RPMI7951 (cell line): Measurements from ENCODE around the gene WBP1L. TPM values are rescaled to one million over a fixed set of nuclear protein-coding genes. Genes with fewer than 3 reads are reported as not detected.

ENCODE experiments used
- DNase-seq: peaks from one replicate; pipeline ENCODE4 v3.0.0-alpha.2; 2012; ENCODE audit warnings: low read depth
- total RNA-seq: library from RNA; depleted of rRNA; stranded (reverse); fragments of >200 nt; shearing (Covaris generic); gene quantifications from 2 replicates; pipeline ENCODE4 v1.2.3, GENCODE V29; 2014

The WBP1L gene
- total RNA-seq, 1 experiment from 2014 or later, result 16.8 TPM

GRCh38 chr10:102778781-102779180, 35.0 kb downstream of the WBP1L start:
- no peak for DNase-seq

GRCh38 chr10:102779680-102780526, 36.2 kb downstream of the WBP1L start:
- no peak for DNase-seq

GRCh38 chr10:102780527-102780808, 36.7 kb downstream of the WBP1L start:
- DNase-seq, result no peak

GRCh38 chr10:102781090-102781920, 37.6 kb downstream of the WBP1L start:
- no peak for DNase-seq

GRCh38 chr10:102781921-102782557, 38.3 kb downstream of the WBP1L start:
- peak; percentile 46 for DNase-seq

- peak; percentile 35 for DNase-seq
Observed at GRCh38 chr10:102782673-102783551, 39.2 kb downstream of the WBP1L start.

GRCh38 chr10:102783568-102783967, 39.8 kb downstream of the WBP1L start:
- no peak for DNase-seq

- DNase-seq, result no peak
Observed at GRCh38 chr10:102785818-102786217, 42.1 kb downstream of the WBP1L start.

GRCh38 chr10:102791754-102792395, 48.1 kb downstream of the WBP1L start:
- DNase-seq, result peak; percentile 41

- DNase-seq, result no peak
Observed at GRCh38 chr10:102795453-102796406, 52.0 kb downstream of the WBP1L start.

- peak; percentile 76 for DNase-seq
Observed at GRCh38 chr10:102796407-102797176, 52.8 kb downstream of the WBP1L start.

GRCh38 chr10:102799691-102800471, 56.1 kb downstream of the WBP1L start:
- DNase-seq, result no peak

GRCh38 chr10:102800611-102801335, 57.0 kb downstream of the WBP1L start:
- DNase-seq, result no peak

GRCh38 chr10:102801496-102801895, 57.7 kb downstream of the WBP1L start:
- no peak for DNase-seq

GRCh38 chr10:102801978-102802377, 58.2 kb downstream of the WBP1L start:
- DNase-seq, result no peak

GRCh38 chr10:102802920-102803534, 59.3 kb downstream of the WBP1L start:
- peak; percentile 81 for DNase-seq
